HPDE6-E6E7 (cell line): ENCODE data around the gene RFC1.
"Not testable (repeated sequence)": the region's sequence is repeated elsewhere in the genome, so short reads cannot be mapped to it uniquely, and the experiment has no call there.

Experiments
- DNase-seq: peaks from one replicate; pipeline ENCODE4 v3.0.0; 2011; ENCODE audit warnings: missing footprints; ENCODE audit errors: extremely low spot score

RFC1 gene

DNA sequence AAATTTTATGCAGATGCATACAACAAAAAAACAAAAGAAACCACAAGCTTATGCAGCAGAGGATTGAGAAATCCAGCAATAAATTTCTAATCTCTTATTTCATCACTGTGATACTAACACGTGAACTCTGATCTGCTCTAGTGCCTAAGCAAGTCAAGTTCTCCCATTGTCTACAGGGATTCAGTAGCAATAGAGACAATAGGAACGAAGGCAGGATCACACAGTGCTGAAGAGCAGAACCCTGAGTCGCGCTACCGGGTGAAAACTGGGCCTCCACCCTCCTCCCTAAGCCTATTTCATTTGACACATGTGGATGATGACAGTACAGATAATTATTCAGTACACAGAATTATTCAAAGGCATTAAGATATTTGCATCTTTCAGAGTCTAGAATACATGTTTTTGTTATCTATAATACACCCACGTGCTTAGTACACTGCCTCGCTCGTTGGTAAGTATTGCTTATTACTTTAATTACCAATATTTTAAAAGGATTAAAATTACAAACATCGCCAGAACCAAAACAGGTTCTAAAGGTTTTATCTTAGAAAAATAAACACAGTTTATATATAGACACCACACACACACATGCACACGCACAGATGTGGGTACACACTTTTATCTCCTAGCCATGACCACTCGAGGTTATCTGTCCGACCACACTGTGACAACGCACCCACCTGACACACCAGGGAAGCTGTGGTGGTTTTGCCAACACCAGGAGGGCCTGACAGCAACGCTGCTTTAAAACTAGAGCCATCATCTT, 60.1 kb downstream of the RFC1 start:
- DNase-seq, result no peak

DNA sequence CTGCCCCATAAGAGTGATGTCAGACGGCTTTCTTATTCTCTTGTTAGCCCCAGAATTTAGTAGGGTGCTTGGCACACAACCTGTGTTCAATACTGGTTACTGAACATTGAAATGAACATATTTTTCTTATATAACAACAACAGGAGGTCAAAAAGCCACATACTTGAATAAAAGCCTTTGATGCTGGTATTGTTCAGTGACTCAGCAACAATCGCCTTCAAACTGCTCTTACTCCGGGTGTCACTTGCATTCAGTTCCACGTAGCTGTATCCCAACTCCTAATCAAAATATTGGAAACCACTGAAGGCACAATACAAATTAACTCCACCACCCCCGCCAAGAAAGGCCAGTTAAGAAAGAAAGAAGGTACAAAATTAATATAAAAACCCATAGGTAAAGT, 61.5 kb downstream of the RFC1 start:
- no peak for DNase-seq

DNA sequence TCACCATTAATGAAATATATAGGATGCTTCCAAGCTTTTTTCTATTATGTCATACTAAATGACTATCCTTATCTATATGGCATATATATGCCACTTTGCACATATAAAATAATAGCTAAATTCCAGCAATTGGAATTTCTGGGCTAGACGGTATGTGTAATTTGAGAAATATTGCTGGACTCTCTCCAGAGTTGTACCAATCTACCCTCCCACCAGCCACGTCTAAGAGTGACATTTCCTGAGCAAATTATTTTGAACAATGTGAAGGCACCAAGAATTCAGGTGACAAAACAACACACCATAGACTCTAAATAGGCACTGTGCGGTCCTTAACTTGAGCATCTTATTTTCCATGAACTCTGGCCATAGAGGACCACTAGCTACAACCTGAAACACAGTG, 62.3 kb downstream of the RFC1 start:
- DNase-seq, result no peak

DNA sequence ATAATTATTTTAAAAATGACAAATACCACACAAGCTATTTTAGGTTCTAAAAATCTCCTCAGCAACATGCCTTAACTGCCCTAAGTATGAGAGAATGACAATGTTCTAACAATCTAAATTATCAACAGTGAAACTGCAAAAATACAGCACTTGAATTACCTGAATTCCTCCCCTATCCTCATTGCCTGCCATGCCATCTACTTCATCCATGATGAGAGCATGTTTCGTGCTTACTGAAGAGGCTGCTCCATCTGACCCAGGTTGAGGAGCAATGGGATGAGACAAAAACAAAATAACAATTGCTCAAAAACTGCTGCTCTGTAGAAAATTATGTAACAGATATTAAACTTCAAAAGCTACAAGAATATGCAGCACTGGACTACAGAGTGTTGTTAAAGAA, 63.3 kb downstream of the RFC1 start:
- no peak for DNase-seq

DNA sequence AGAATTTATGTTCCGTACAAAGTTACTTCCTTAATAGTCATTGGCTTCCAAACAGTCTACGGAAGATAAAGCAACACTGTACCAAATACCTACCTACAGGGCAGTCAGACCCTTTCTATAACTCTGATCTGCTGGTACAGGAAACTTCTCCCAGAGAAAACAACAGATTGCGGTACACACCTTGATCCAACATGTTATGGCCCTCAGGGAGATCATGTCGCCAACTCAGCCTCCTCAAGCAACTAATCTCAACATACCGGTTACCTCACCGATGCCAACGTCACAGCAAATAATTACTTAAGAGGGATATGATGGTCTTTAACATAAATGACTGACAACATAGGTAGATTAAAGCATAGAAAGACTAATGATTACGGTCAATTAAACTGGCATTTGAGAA, 70.4 kb downstream of the RFC1 start:
- DNase-seq, result no peak

DNA sequence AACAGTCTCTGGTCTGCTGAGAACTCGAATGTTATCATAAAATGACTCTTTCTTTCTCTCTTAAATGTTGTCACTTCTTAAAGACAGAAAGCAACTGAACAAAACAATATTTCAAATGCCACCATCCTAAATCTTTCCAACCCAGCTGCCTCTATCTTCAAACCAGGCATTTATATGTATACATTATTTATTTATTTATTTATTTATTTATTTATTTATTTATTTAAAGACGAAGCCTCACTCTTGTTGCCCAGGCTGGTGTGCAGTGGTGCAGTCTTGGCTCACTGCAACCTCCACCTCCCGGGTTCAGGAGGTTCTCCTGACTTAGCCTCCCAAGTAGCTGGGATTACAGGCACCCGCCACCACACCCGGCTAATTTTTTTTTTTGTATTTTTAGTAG, 73.7 kb downstream of the RFC1 start:
- not testable (repeated sequence) for DNase-seq

DNA sequence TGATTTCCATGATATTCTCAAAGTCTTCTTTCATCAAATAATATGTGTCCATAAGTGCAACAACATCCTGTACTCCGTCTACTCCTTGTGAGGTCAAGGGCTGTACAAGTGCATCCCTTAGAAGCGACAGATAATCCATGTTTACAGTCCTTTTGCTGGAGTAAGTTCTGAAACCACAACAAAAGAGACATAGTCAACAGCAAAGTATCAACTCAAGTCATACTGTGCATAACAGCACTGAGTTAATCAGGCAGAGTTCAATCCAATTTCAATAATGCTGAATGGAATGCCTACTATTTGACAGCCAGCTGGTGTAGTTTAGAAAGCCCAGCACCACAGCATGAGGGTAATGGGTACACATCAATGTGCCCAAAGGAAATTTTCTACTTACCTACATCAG, 74.5 kb downstream of the RFC1 start:
- DNase-seq, result no peak

DNA sequence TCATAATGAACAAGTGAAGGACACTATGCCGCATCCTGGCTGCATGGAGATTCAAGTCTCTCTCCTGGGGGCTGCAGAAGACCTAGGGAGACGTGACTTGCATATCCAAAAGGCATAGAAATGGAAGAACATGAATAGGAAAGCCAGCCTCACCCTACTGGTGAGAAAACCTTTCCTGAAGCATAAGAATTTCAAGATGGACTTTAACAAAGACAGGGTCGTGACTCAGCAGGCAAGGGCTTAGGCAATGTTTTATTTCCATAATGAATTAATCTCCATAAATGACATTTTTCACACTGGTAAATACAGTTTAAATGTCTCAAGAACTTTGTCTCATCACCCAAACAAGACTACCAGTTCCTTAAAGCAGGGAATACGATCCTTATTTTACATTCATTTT, 78.9 kb downstream of the RFC1 start:
- DNase-seq, result no peak

DNA sequence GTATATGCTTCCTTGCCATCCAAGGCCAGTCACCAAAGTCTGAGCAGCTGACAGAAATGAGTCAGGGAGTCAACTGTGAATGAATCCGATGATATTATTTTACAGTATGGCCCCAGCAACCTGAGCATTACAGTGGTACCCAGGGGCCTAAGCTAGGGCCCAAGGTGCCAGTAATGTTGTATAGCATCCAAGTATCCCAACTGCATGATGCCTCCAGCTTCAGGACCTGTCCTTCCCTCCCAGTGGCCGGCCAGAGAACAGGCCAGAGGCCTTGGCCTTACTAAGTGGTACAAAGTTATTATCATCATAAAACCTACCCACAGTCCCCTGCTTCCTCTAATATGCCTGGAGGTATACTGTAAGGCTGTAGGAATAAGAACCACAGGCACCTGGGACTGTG, 79.9 kb downstream of the RFC1 start:
- no peak for DNase-seq

DNA sequence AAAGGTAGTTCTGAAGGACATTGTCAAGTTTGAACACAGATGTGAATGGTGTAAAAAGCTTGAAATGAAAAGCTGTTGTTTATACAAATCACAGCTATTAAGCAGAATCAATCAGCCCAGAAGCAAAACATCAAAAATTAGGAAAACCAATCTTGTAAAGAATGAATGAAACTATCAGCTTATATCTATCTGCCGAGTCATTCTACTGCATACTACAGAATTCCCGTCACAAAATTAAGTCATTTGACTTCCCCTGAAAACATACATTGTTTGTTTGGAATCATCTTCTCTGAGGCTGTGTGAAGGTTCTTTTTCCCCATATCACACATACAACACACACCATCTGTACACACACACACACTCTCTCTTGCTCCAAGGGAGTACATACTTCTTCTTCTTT, 80.3 kb downstream of the RFC1 start:
- no peak for DNase-seq

DNA sequence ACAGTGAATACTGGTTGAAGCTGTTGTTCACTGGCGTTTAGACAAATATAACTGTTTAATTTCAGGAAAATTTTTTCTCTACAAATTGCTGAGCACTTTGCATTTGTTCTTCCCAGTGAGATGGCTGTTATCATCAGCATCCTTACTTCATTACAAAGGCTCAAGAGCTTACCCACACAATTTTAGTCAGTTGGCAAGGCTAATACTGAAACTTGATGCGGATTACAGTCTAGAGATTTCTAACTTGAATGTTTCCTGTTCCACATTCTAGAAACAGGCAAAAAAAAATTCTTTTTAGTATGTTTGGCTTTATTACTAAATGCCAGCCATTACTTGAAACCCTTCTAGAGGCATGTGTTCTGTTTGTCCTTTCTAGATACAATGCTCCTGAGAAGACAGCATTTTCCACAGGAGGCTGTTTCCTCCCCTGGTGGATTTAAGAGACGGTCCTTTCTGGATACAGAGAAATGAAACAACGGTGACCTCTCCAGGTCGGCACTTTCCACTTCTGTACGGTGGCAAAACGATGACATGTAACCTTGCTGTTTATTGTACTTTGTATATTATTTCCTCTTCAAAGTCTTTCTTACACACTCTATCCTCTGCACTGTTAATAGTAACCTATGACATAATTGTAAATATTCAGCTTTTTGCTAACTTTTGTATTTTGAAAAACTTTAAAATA, 80.9 kb downstream of the RFC1 start:
- no peak for DNase-seq

DNA sequence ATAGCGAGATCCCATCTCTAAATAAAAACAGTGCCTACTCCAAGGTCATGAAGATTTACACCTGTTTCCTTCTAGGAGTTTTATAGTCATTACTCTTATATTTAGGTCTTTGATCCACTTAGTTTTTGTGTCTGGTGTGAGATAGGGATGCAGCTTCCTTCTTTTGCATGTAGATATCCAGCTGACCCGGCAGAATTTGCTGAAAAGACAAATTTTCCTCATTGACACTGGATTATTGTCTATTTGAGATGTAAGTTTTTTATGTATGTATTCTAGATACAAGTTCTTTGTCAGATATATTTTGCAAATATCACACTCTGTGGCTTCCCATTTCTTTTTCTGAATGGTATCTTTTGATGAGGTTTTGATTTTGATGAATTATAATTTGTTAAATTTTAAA, 85.4 kb downstream of the RFC1 start:
- DNase-seq, result no peak

DNA sequence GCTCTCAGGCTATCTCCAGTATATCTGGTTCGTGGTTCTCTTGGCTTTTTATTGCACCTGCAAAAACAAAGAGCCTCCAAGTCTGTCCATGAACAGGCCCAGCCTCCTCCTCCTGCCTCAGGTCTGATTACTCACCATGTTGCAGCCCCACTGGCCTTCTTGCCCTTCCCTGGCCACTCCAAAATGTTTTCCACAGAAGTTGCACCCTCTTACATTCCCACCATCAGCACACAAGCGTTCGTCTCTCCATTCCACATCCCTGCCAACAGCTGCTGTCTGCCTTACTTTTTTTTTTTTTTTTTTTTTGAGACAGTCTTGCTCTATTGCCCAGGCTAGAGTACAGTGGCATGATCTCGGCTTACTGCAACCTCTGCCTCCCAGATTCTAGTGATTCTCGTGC, 86.7 kb downstream of the RFC1 start:
- DNase-seq, result no peak

DNA sequence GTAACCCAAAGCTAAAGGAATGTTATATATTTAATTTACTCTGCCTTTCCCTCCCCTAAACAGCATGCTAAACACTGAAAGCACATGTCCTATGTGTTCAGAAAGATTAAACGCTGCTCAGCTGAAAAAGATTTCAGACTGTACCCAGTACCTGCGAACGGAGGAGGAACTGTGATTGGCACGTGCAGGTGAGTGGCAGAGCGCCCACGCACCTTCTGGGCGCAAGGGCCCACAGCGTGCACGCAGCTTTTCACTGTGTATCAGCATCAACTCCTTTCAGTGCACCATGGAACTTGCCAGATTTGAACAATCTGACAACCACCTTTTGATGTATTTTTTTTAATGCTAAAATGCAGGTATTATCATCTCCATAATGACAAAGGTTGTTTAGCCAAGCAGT, 87.7 kb downstream of the RFC1 start:
- DNase-seq, result no peak

DNA sequence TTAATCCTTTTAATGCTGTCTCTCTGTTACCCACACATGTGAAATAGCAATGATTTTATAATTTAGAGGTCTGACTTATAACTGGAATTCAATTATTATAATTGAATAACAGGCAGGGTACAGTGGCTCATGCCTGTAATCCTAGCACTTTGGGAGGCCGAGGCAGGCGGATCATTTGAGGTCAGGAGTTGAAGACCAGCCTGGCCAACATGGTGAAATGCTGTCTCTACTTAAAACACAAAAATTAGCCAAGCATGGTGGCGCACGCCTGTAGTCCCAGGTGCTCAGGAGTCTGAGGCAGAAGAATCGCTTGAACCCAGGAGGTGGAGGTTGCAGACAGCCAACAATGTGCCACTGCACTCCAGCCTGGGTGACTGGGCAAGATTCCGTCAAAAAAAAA, 88.5 kb downstream of the RFC1 start:
- not testable (repeated sequence) for DNase-seq

DNA sequence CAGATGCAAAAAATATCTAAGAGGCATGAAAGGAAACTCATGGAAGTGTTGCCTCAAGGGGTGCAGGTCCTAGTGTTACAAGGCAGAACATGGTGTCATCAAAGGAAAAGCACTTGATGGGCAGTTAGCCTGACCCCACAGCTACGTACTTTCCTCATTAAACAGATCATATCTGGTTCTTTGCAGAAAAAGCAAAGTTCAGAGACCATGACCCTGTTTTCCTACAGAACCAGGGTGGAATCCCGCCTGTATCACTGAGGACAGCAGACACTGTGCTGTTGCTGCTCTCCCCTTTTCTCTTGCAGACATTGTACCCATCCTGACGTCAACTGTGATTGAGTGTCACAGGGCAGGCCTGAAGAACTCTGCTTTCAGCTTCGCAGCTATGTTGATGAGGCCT, 91.7 kb downstream of the RFC1 start:
- no peak for DNase-seq

DNA sequence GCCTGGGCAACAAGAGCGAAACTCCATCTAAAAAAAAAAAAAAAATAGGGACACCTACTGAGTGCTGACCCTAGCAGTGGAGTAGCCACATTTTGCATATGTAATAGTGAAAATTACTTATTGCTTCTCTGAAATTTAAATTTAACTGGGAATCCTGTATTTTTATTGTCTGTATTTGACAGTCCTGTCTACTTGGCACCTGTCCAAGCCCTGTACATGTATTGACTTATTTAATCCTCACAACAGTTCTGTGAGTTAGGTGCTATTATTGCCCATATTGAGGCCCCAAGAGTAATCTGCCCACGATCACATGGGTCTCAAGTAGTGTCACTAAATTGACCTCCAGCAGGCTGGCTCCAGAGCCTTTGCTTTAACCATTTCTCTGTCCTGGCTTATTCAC, 102.3 kb downstream of the RFC1 start:
- DNase-seq, result no peak

DNA sequence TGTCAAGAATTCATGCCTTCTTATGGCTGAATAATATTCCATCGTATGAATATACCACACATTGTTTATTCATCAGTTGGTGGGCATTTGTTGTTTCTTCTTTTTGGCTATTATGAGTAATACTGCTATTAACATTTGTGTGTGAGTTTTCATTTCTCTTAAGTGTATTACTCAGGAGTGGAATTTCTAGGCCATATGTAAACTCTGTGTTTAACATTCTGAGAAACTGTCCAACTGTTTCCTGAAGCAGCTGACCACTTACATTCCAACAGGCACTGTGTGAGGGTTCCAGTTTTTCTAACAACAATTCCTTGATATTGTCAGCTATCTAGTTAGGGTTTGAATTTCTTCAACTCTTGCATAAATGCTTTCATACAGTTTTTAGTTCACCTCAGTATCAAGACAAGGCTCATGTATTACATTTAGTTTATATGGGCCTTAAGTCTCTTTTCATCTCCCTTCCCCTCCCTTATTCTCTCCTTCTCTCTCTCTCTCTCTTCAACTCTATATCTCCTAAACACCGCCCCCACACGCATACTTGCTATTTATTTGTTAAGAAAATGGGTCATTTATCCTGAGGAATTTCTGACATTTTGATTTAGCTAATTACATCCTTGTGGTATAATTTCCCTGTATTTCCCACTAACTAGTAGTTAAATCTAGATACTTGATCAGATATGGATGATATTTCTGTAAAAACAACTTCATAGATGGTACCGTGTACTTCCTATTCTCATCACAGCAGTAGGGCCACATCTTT, 106.4 kb downstream of the RFC1 start:
- no peak for DNase-seq

DNA sequence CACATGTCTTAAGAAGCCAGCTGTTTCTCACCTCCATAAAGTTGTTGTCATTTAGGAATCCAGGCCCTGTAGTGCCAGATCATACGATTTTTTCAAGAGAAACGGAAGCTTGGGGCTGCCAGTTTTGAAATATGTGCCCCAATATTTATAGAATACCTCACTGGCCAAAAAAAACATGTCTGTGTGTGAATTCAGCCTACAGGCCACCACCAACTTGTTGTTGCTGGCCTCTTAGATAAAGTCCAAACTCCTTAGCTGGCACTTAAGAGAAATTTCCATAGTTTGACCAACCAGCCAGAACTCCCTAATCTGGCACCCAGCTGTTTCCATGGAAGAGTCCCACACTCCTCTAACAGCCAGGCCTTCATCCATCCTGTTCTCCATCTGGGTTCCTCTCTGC, 109.7 kb downstream of the RFC1 start:
- DNase-seq, result no peak

DNA sequence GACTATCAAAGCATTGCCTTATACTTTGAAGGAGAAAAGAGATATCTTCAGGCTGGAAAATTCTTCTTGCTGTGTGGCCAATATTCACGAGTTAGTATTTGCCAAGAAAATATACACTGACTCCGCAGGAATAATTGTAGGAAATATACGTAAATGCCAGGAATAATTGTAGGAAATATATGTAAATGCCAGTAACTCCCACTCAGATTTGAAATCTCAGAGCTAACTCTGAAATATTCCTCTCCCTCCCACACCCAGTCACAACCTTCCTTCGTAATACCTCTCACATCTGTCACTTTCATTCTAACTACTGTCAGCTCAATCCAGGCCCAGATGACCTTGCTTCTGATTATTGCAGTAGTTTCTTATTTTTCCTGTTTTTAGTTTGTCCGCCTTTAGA, 110.3 kb downstream of the RFC1 start:
- DNase-seq, result no peak

DNA sequence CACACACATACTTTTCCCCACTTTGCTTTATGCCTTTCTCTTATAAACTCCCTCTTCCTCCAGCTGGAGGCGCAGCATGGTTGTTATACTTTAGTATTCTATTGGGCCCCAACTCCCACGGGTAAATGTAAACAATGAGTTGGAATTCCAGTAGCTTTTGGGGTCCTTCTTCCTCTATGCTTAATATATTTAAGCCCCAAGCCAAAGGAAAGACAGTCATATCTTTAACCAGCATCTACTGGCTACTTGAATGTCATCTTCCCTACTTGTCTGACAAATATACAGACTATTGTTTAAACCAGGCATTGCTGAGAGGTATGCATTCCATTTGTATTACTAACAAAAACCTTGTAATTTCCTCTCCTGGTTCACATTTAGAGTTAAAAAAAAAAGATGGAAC, 110.9 kb downstream of the RFC1 start:
- peak; percentile 61 for DNase-seq

DNA sequence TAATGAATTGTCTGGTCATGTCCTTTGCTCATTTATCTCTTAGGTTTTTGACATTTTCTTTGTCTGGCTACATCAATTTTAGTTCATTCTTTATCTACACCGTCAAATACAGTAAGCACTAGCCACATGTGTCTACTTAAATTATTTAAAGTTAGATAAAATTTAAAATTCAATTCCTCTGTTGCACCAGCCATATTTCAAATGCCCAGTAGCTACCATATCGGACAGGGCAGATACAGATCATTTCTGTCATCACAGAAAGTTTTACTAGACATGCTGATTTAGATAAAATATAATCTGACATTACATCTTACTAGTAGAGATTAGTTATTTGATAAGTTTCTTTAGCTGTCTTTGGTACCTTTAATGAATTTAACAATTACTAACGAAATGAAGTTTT, 122.7 kb downstream of the RFC1 start:
- DNase-seq, result no peak
